ENCODE data around the gene SPTBN1.

DNA sequence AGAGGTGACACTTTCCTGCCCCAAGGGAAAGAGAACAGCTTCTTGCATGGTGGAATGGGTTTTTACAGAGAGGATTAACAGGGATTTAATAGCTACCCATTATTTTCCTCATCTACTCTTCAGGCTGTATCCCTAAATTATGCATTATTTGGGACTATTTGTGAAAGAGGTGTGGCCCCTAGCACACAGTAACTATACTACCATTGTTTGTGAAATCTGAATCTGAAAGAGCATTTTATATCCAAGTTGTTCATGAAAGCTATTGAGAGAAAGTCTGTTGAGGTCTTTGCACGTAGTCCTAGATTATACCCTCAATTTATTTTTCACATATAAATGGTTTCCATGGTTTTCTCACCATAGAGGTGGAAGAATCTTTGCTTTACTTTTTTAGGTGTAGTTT lies 78.1 kb downstream of the SPTBN1 start:
- TF ChIP-seq, protein P1, sequence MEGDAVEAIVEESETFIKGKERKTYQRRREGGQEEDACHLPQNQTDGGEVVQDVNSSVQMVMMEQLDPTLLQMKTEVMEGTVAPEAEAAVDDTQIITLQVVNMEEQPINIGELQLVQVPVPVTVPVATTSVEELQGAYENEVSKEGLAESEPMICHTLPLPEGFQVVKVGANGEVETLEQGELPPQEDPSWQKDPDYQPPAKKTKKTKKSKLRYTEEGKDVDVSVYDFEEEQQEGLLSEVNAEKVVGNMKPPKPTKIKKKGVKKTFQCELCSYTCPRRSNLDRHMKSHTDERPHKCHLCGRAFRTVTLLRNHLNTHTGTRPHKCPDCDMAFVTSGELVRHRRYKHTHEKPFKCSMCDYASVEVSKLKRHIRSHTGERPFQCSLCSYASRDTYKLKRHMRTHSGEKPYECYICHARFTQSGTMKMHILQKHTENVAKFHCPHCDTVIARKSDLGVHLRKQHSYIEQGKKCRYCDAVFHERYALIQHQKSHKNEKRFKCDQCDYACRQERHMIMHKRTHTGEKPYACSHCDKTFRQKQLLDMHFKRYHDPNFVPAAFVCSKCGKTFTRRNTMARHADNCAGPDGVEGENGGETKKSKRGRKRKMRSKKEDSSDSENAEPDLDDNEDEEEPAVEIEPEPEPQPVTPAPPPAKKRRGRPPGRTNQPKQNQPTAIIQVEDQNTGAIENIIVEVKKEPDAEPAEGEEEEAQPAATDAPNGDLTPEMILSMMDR (conservative IDR thresholded peaks at IDR 0.05): no peak
- TF ChIP-seq EZH2 (IDR thresholded peaks at IDR 0.05; ENCODE audit: low read depth): no peak

All from PC-9 (cell line).